22Rv1 (cell line): Measurements from ENCODE around the gene FGF11.

Experiments
- H3K27ac ChIP-seq: fragments of 450-650 bp; 2 replicates; pipeline ENCODE4 v1.5.1; 2017
- CTCF ChIP-seq: fragments of 450-650 bp; IDR thresholded peaks from 2 replicates; pipeline ENCODE4 v1.5.1; 2017; ENCODE audit warnings: mild to moderate bottlenecking
- ZFX ChIP-seq: fragments of 450-650 bp; IDR thresholded peaks from 2 replicates; pipeline ENCODE4 v1.6.1; 2017; ENCODE audit warnings: antibody characterized with exemption, borderline replicate concordance

FGF11 gene

GRCh38 chr17:7479213-7480088 lies 40.1 kb downstream of the FGF11 start, which contains the start of gene ZBTB4:
Gene ZBTB4, minus strand, starts transcription at chr17:7479631. Its CDS starts 12,830 bp downstream, at chr17:7466801.
- TF ChIP-seq ZFX (no peak), CTCF (no peak)
- peak within 1 kb of the TSS; percentile 86 for H3K27ac ChIP-seq

- TF ChIP-seq ZFX: no peak
- TF ChIP-seq CTCF: 0 out of 2 replicates have a peak, but pooled peaks have one; percentile 3
- peak overlapping the region; percentile 86 for H3K27ac ChIP-seq
These were observed 40.7 kb downstream of the FGF11 start for GRCh38 chr17:7480089-7480384.

GRCh38 chr17:7481275-7481674 lies 42.0 kb downstream of the FGF11 start, which contains the start of gene SLC35G6:
Gene SLC35G6, plus strand, starts transcription at chr17:7481446. Its CDS starts 71 bp downstream, at chr17:7481517.
- H3K27ac ChIP-seq: peak within 1 kb of the TSS; percentile 86

- peak overlapping the region; percentile 18; the same call in 1 of the 2 replicates for H3K27ac ChIP-seq
These were observed 42.8 kb downstream of the FGF11 start for GRCh38 chr17:7481842-7482741.

GRCh38 chr17:7482742-7483088 lies 43.4 kb downstream of the FGF11 start:
- H3K27ac ChIP-seq: peak overlapping the region; percentile 97

- no peak for TF ChIP-seq ZFX
- TF ChIP-seq CTCF: no peak
- H3K27ac ChIP-seq: peak overlapping the region; percentile 97
These were observed 44.1 kb downstream of the FGF11 start for GRCh38 chr17:7483255-7484066.

GRCh38 chr17:7484067-7484918 lies 45.0 kb downstream of the FGF11 start, which contains the start of gene POLR2A:
Gene POLR2A, plus strand, starts transcription at chr17:7484366.
- H3K27ac ChIP-seq: peak within 1 kb of the TSS; percentile 97
- no peak for TF ChIP-seq ZFX
- no peak for TF ChIP-seq CTCF

- TF ChIP-seq ZFX (no peak), CTCF (0 out of 2 replicates have a peak, but pooled peaks have one; percentile 34)
- peak overlapping the region; percentile 97 for H3K27ac ChIP-seq
These were observed 45.6 kb downstream of the FGF11 start for GRCh38 chr17:7484919-7485377.
